ENCODE data around the gene POFUT2. TPM values are rescaled to one million over a fixed set of nuclear protein-coding genes. Genes with fewer than 3 reads are reported as not detected.

POFUT2 gene
- total RNA-seq, 1 experiment from 2014 or later = 28.2 TPM

DNA sequence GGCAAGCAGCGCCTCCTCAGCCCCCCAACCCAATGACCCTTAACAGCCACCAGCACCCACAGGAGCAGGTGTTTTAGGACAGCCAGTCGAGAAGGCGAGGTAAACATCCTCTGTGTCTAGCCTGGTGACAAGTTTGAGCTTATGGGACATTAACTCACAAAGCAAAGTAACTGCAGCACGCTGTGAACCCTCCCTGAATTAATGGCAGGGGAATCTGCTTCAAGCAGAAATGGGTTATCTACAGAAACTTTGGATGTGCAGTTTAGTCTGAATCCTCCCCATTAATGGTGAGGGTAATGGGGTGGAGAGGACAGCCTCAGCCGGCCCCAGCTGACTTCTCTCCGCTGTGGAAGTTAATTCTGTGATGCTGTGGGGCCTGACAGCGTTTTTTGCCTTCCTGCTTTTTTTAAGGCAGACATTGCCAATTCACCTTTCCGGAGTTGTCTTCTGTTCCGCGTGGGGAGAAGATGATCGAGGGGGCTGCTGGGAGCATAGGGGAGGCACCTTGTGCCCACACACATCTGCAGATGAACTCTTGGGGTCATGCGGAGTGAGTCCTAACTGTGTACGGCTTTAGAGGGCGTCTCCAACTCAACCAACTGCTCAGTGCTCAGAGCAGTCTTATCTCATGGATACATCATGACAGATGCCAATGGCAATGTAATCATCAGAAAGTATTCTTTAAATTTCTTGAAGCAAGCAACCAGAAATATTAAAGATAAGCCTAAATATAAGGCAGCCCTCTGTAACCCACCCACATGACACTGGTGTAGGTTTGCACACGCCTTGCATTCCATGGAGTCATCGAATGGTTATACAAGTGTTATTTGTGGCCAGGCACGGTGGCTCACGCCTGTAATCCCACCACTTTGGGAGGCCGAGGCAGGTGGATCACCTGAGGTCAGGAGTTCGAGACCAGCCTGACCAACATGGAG, 41.0 kb downstream of the POFUT2 start:
- intact Hi-C loops (cut with micrococcal nuclease) = no loop called here
- peaks cover 8% of the 10 kb centered on the region for H3K9me3 ChIP-seq (ENCODE audit: low read length)
- H3K4me2 ChIP-seq (ENCODE audit: low read length) = no peak overlapping the region
- POLR2A ChIA-PET (ENCODE audit: unreplicated experiment) = no interaction called here
- CTCF ChIA-PET = no interaction called here
- H3K79me2 ChIP-seq (ENCODE audit: low read length) = no peaks in the 10 kb centered on the region
- no peak overlapping the region for H2AFZ ChIP-seq (ENCODE audit: low read length)
- H3K9ac ChIP-seq (ENCODE audit: low read length) = no peak overlapping the region
- no peak for DNase-seq
- no TSS peak for BruUV-seq (replicated peaks)
- H3K9me2 ChIP-seq (replicated peaks; ENCODE audit: low read length) = no peaks in the 10 kb centered on the region
- no peak overlapping the region for H3K27ac ChIP-seq (ENCODE audit: low read length)
- H3K4me3 ChIP-seq (ENCODE audit: low read length) = no peak overlapping the region
- no peaks in the 10 kb centered on the region for H3F3A ChIP-seq (ENCODE audit: low read length, unreplicated experiment)
- H3K27me3 ChIP-seq (ENCODE audit: low read length) = no peaks in the 10 kb centered on the region
- H4K20me1 ChIP-seq (ENCODE audit: low read length) = no peaks in the 10 kb centered on the region
- ATAC-seq = no peak
- no peaks in the 10 kb centered on the region for H3K36me3 ChIP-seq (ENCODE audit: low read depth, low read length)
- TF ChIP-seq, protein P1, sequence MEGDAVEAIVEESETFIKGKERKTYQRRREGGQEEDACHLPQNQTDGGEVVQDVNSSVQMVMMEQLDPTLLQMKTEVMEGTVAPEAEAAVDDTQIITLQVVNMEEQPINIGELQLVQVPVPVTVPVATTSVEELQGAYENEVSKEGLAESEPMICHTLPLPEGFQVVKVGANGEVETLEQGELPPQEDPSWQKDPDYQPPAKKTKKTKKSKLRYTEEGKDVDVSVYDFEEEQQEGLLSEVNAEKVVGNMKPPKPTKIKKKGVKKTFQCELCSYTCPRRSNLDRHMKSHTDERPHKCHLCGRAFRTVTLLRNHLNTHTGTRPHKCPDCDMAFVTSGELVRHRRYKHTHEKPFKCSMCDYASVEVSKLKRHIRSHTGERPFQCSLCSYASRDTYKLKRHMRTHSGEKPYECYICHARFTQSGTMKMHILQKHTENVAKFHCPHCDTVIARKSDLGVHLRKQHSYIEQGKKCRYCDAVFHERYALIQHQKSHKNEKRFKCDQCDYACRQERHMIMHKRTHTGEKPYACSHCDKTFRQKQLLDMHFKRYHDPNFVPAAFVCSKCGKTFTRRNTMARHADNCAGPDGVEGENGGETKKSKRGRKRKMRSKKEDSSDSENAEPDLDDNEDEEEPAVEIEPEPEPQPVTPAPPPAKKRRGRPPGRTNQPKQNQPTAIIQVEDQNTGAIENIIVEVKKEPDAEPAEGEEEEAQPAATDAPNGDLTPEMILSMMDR (conservative IDR thresholded peaks at IDR 0.05; ENCODE audit: low read depth, low read length) = no peak
- TF ChIP-seq EZH2phosphoT487 (IDR thresholded peaks at IDR 0.05; ENCODE audit: borderline replicate concordance, low read length) (no peak), EZH2 (IDR thresholded peaks at IDR 0.05; ENCODE audit: low read length, unreplicated experiment) (no peak)
- H3K4me1 ChIP-seq (ENCODE audit: insufficient read depth, low read length) = 0 out of 2 replicates have a peak, but pooled peaks cover 13% of the 10 kb centered on the region

DNA sequence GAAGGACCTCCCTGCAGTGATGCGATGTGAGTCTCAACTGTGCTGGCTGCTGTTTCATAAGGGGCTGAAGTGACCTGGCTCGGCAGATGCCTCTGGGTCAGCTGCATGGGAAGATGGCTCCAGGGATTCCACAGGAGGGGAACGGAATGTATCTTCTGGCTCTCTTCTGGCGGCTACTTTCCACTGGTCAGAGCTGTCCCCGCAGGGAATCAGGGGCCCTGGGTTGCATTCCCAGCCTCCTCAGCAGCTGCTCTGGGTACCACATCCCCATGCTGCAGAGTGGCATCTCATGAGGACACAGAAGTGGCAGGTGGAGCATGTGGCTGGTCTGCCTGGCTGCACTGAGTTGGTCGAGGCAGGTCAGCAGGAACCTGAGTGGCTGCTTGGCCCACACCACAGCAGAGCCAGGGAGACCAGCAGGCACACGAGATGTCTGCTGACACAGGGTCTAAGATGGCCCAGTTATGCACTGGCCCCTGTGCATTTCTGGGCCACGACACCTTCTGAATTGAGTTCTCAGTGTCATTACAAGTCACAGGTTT, 42.8 kb downstream of the POFUT2 start:
- ATAC-seq = no peak
- H3K9me3 ChIP-seq (ENCODE audit: low read length) = peaks cover 8% of the 10 kb centered on the region
- no TSS peak for BruUV-seq (replicated peaks)
- no peaks in the 10 kb centered on the region for H4K20me1 ChIP-seq (ENCODE audit: low read length)
- 0 out of 2 replicates have a peak, but pooled peaks cover 13% of the 10 kb centered on the region for H3K4me1 ChIP-seq (ENCODE audit: insufficient read depth, low read length)
- DNase-seq = no peak
- no peak overlapping the region for H2AFZ ChIP-seq (ENCODE audit: low read length)
- no peak overlapping the region for H3K27ac ChIP-seq (ENCODE audit: low read length)
- ChIA-PET CTCF (no interaction called here), POLR2A (ENCODE audit: unreplicated experiment) (no interaction called here)
- no peak overlapping the region for H3K4me2 ChIP-seq (ENCODE audit: low read length)
- no peaks in the 10 kb centered on the region for H3F3A ChIP-seq (ENCODE audit: low read length, unreplicated experiment)
- TF ChIP-seq, protein P1 (conservative IDR thresholded peaks at IDR 0.05; ENCODE audit: low read depth, low read length) = no peak
- TF ChIP-seq EZH2phosphoT487 (IDR thresholded peaks at IDR 0.05; ENCODE audit: borderline replicate concordance, low read length) = no peak
- TF ChIP-seq EZH2 (IDR thresholded peaks at IDR 0.05; ENCODE audit: low read length, unreplicated experiment) = no peak
- intact Hi-C loops (cut with micrococcal nuclease) = no loop called here
- H3K9ac ChIP-seq (ENCODE audit: low read length) = no peak overlapping the region
- H3K79me2 ChIP-seq (ENCODE audit: low read length) = no peaks in the 10 kb centered on the region
- no peaks in the 10 kb centered on the region for H3K9me2 ChIP-seq (replicated peaks; ENCODE audit: low read length)
- H3K4me3 ChIP-seq (ENCODE audit: low read length) = no peak overlapping the region
- H3K36me3 ChIP-seq (ENCODE audit: low read depth, low read length) = no peaks in the 10 kb centered on the region
- H3K27me3 ChIP-seq (ENCODE audit: low read length) = no peaks in the 10 kb centered on the region

DNA sequence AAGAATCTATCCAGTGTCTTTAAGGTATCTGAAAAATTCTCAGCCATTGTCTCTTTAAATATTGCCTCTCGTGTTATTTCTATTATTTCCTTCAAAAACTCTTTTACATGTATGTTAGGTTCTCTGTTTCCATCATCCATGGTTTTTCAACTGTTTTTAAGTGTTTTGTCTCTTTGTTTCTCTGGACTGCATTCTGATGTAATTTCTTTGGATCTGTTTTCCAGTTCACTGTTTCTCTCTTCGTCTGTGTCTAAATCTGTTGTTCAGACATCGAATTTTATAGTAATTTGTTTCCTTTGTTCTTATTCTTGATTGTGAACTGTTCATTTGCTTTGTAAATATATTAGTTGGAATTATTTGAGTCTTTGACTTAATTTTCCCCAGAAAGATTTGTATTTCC, 44.1 kb downstream of the POFUT2 start:
- TF ChIP-seq, protein P1 (conservative IDR thresholded peaks at IDR 0.05; ENCODE audit: low read depth, low read length) = no peak
- TF ChIP-seq EZH2phosphoT487 (IDR thresholded peaks at IDR 0.05; ENCODE audit: borderline replicate concordance, low read length) = no peak
- TF ChIP-seq EZH2 (IDR thresholded peaks at IDR 0.05; ENCODE audit: low read length, unreplicated experiment) = no peak
- Histone ChIP-seq H3K9ac (ENCODE audit: low read length) (no peak overlapping the region), H3K9me2 (replicated peaks; ENCODE audit: low read length) (no peaks in the 10 kb centered on the region), H3K27me3 (ENCODE audit: low read length) (no peaks in the 10 kb centered on the region), H2AFZ (ENCODE audit: low read length) (no peak overlapping the region), H4K20me1 (ENCODE audit: low read length) (no peaks in the 10 kb centered on the region), H3K4me1 (ENCODE audit: insufficient read depth, low read length) (0 out of 2 replicates have a peak, but pooled peaks cover 8% of the 10 kb centered on the region), H3K79me2 (ENCODE audit: low read length) (no peaks in the 10 kb centered on the region), H3K4me2 (ENCODE audit: low read length) (no peak overlapping the region), H3K4me3 (ENCODE audit: low read length) (no peak overlapping the region), H3K9me3 (ENCODE audit: low read length) (peaks cover 8% of the 10 kb centered on the region), H3F3A (ENCODE audit: low read length, unreplicated experiment) (no peaks in the 10 kb centered on the region), H3K36me3 (ENCODE audit: low read depth, low read length) (no peaks in the 10 kb centered on the region), H3K27ac (ENCODE audit: low read length) (no peak overlapping the region)
- DNase-seq (no peak), ATAC-seq (no peak)
- no TSS peak for BruUV-seq (replicated peaks)
- intact Hi-C loops (cut with micrococcal nuclease) = no loop called here
- ChIA-PET CTCF (no interaction called here), POLR2A (ENCODE audit: unreplicated experiment) (no interaction called here)

Measured in PC-3 (cell line).